Measurements from ENCODE around the gene AGPAT2.

- TF ChIP-seq USF2 (IDR thresholded peaks at IDR 0.05; ENCODE audit: borderline replicate concordance, low read depth, low read length) (no peak), POLR2AphosphoS5 (IDR thresholded peaks at IDR 0.05; ENCODE audit: low read depth, low read length) (no peak), CTCF (IDR thresholded peaks at IDR 0.05) (no peak), CHD2 (IDR thresholded peaks at IDR 0.05; ENCODE audit: low read length, partially characterized antibody) (no peak)
Measured at GRCh38 chr9:136665704-136666371, 21.4 kb downstream of the AGPAT2 start.
